HG02870 (cell line): ENCODE measurements around the gene MAML3.

Experiments used
- ATAC-seq: cut with Tn5 transposase; IDR thresholded peaks from one replicate; pipeline ENCODE4 v1.9.1; 2021; ENCODE audit warnings: mild to moderate bottlenecking, moderate library complexity; ENCODE audit not compliant: unreplicated experiment

MAML3 gene

GRCh38 chr4:140127422-140127821 lies 26.6 kb downstream of the MAML3 start:
- no peak for ATAC-seq

DNA sequence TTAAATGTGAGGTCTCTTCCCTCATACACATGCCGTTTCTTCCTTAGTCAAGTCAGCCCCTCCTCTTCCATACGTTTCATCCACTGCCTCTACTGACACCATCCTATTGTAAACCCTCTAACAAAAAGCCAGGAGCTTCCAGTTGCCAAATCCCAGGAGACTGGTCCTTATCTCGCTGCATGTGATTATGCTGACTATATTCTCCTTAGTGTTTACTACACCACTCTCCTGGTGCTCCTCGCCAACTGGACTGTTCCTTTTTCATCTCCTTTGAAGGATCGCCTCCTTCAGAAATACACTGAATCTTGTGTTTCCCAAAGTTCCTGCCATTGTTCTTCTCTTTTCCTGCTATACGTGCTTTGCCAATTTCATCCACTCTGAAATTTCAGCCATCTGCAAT lies 27.7 kb downstream of the MAML3 start:
- ATAC-seq, result no peak

GRCh38 chr4:140125374-140125773 lies 28.6 kb downstream of the MAML3 start:
- no peak for ATAC-seq

- no peak for ATAC-seq
These were observed 30.2 kb downstream of the MAML3 start for GRCh38 chr4:140123666-140124377.

- ATAC-seq, result no peak
These were observed 31.1 kb downstream of the MAML3 start for GRCh38 chr4:140122891-140123290.

- no peak for ATAC-seq
These were observed 32.3 kb downstream of the MAML3 start for GRCh38 chr4:140121646-140122045.

DNA sequence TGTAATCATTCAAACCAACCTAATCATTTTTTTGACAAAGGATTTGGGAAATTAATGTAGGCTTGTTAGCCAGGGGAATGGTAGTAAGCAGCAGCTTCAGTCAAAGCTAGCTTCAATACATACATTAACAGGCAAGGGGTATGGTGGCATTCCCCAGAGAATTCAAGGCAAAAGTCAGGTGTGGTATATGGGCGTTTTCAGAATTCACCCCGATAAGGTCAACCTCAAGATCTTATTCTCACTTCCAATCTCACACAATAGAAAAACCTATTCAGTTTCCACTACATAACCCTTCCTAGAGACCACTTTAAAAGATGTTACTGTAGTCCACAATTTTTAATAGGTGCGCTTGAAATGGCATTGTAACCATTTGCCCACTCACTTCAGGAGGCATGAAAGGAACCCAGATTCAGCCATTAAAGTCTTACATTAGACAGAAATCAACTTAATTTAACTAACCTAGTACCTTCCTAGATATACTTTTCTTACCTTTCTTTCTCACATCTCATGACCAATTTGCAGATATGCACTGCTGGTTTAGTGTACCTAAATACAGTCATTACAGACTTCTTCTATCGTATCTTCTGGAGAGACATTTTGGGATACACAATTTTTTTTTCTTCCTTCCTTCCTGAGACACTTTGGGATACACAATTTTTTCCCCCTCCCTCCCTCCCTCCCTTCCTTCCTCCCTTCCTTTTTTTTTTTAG lies 34.9 kb downstream of the MAML3 start:
- ATAC-seq, result no peak

DNA sequence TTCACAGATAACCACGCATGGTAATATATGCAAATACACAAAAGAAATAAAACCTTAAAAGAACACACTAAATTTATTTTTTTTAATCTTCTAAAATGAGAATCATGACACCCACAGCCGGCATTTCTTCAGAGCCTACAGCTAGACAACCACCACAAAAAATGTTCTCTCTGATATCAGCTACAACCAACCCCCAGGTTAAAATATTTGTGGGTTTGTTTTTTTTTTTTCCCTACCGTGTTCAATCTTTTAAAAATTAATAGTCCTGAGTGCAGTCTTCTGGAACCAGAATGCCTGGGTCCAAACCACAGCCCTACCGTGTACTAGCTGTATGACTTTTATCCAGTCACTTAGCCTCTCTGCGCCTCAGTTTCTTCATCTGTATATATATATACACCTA lies 36.0 kb downstream of the MAML3 start:
- ATAC-seq, result no peak

GRCh38 chr4:140116442-140117104 lies 37.4 kb downstream of the MAML3 start:
- ATAC-seq, result no peak

- no peak for ATAC-seq
These were observed 38.8 kb downstream of the MAML3 start for GRCh38 chr4:140115140-140115539.

DNA sequence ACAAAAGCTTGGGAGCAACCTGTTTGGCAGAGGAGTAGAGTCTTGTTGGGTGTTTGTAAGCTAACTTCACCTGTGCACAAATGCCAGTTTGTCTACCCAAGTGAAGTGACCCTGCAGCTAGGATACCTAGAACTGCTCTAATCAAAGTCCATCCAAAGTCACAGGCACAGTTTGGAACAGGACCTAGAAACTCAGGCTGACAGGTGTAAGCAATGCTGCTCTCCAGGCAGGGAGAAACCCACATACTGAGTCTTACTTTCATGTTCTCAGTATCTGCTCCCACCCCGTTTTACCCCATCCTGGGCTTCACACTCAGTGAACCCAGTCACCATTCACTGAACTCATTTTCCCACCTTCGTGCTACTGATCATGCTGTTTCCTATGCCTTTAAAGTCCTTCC lies 40.3 kb downstream of the MAML3 start:
- ATAC-seq, result no peak

- ATAC-seq, result no peak
These were observed 41.4 kb downstream of the MAML3 start for GRCh38 chr4:140112576-140112975.

- no peak for ATAC-seq
These were observed 42.7 kb downstream of the MAML3 start for GRCh38 chr4:140111256-140111655.

GRCh38 chr4:140110542-140111215 lies 43.3 kb downstream of the MAML3 start:
- no peak for ATAC-seq

GRCh38 chr4:140109737-140110136 lies 44.2 kb downstream of the MAML3 start:
- ATAC-seq, result no peak

DNA sequence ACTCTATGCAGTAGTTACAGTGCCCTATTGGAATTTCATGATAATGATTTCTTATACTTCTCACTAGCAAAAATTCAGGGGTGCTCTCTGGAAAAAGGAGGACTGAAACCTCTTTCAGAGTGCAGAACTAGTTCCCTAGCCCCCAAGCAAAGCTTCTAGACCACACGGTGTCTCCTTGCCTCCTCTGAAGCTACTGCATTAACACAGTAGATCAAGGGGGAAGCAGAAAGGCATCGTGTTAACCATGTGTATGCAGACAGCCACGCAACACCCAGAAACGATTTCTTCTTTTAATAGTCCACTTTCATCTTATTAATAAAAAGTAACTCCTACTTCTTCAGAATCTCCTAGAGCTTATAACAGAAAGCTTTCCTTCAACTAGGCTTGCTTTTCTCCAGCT lies 44.7 kb downstream of the MAML3 start:
- no peak for ATAC-seq

DNA sequence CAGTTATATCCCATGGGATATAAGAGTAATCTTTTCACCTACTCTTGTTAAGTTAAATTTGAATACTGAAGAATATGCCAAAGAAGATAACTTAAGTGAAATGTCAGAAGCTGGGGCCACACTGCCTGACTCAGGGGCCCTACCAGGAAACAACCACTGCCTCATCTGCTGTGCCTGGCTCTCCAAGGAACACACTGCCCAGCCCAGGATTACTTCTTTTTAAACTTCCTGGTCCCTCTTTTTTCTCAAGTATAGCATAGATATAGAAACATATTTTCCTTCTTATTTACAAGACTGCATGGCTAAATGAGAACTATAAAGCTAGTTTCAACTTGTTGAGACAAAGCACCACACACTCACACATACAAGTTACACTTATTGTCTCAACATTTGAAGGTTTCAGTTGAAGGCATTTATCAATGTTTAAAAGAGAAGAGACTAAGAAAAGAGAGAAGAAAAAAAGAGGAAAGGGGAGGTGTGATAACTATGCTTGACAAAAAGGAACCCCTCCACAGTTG lies 45.2 kb downstream of the MAML3 start:
- no peak for ATAC-seq

DNA sequence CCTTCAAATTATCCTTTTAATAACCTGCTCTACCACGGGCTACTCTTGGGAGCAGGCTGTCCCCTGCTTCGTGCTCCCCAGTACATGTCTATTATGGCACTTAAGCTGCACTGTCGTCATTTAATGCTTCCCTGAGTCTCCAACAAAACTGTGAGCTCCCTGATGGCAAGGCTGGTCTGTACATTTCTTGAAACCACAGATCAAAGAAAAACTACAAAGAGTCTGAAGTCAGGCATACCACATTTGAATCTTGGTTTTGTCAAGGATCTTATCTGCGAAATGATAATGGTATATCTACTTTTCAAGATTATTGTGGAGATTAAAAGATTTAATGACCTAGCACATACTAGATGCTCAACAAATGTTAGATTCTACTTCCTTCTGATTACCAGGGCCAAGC lies 45.7 kb downstream of the MAML3 start:
- ATAC-seq, result no peak

DNA sequence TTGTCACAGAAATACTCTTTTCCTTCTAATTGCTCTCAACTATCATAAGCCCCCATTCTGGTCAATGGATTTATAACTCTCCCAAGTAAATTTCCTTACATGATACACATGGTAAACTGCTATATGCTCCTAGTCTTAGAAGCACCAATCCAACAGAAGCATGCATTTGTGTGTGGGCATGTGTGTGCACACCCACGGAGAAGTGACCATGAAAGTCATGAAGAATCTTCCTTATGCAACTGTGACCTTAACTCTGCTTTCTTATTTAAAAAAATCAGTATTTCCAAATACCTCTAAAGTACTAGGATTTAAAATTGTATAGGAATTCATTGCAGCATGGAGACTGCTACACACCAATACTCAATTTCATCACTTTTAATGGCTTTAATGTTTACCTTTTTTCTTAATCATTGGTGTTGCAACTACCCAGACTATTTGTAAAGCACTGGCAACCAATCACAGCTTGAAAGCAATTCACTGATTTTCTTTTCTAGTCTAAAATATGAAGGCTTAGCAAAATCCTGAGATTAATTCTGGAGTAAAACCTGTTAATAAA lies 47.6 kb downstream of the MAML3 start:
- no peak for ATAC-seq

DNA sequence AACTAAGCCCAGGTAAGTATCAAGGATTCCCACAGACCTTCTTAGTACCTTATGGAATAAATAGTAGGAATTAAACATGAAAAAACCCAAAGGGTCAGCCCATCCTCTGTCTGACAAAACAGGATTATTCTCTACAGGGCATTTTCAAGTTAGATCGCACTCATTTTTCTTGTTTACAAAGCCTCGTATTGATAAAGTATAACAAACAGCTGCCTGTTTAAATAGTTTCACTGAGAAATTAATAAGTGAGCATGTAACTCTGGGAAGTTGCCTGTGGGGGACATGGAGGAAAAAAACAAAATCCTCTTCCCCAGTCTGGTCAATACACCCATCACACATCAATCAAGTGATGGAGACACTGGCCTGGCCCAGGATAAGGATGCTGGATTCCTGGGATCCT lies 48.5 kb downstream of the MAML3 start:
- no peak for ATAC-seq

GRCh38 chr4:140103676-140104075 lies 50.3 kb downstream of the MAML3 start:
- ATAC-seq, result peak; percentile 67
